T-helper 22 cell (primary cell): Measurements from ENCODE around the gene CR2.
A peak's percentile ranks its signal among the peaks of the same experiment; 100 is the strongest.
"Not testable (repeated sequence)": the region's sequence is repeated elsewhere in the genome, so short reads cannot be mapped to it uniquely, and the experiment has no call there.

Experiments
- DNase-seq: peaks from one replicate; pipeline ENCODE4 v3.0.0-alpha.2; 2020; ENCODE audit warnings: low read depth

The CR2 gene

DNA sequence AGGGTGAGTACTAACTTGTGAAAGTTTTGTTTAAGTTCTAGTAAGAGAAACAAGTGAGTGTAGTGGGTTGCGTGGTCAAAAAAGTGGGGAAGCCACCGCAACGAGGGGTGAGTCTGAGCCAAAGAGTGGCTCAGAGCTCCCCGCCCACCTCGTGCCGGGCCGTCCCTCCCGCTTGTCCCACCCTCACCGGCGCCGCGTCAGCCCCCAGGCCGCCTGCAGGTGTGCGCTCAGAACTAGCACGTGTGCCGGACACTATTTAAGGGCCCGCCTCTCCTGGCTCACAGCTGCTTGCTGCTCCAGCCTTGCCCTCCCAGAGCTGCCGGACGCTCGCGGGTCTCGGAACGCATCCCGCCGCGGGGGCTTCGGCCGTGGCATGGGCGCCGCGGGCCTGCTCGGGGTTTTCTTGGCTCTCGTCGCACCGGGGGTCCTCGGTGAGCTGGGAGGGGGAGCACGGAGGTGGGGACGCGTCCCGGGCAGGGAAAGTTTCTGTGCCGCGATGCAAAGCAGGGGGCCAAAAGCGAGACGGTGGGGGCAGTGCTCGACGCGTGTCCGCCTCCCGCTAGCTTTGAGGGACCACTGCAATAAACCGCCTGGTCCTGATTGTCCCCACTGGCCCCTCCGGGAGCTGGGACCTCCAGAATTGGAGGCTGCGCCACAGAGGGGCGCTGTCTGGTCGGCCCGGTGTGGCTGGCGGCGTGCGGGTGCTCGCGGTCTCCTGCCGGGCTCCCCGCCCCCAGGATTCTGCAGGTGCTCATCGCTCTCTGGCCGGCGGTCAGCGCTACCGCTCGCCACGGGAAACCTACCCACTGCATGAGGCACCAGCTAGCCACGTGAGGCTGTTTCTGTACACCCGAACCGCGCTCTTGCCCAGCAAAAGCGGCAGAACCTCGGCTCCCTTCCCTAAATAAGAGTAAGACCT lies at the start of gene CR2:
Gene CR2 (plus strand): TSS at position 283 of the 919 bp plus-strand sequence. CDS start 91 bp downstream, at position 374.
- peak; percentile 5 for DNase-seq

DNA sequence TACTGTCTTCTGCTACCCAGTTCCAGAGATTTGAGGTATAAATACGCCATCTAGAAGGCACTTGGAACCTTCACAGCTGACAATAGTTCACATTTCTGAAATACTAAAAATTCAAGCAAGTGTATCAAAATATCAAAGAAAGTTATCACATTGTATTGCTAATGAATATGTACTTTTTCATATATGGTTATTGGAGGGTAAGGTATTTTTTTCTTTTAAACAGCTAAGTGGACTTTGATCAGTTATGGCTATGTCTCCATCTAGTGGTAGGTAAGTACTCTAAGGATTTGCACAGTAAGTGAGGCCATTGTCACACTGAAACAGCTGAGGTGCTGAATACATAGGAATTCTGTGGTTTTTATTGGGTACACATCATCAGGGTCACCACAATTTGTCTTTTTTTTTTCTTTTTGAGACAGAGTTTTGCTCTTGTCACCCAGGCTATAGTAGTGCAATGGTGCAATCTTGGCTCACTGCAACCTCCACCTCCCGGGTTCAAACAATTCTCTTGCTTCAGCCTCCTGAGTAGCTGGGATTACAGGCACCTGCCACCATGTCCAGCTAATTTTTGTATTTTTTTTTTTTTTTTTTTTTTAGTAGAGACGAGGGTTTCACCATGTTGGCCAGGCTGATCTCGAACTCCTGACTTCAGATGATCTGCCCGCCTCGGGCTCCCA lies 49.1 kb upstream of the CR2 start:
- DNase-seq: no peak

DNA sequence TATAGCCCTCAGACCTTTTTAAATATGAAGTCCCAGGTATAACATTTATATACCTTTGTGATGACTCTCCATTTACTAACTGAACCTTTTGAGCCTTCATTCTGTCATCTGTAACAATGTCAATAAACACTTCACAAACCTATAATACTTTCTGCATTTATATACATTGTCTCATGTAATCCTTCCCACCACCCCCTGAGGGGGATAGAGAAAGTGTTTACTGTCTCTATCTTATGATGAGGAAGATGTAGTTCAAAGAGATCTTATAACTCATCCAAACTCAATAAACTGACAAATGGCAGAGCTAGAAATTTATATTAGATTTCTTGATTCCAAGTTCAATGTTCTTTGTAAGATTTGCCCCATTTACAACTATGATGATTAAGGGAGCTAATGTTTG lies 48.3 kb upstream of the CR2 start:
- DNase-seq: no peak

DNA sequence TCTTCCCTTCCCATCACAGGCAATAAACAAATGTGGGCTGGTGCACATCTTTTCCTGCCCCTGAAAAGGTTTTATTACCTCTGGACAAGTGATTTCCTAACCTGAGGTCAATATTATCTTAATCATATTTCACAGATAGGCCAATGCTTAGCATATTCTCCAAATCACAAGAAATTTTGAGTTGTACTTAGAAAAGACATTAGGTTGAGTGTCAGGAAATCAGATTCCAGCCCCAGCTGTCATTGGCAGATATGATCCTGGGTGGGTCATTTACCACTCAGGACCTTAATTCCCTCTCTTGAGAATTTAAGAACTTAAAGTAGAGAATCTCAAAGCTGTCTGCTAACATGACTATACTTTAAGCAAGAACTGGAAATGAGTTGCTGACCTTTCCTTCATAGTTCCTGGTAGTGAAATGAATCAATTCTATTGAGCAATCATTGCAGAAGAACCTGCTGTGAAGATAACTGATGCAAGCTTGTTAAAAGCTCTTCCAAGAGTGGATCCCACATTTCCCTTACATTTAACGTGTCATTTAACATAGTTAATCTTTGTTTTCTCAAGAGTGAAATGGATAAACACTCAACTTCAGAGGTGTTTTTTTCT lies 46.4 kb upstream of the CR2 start:
- DNase-seq: no peak

DNA sequence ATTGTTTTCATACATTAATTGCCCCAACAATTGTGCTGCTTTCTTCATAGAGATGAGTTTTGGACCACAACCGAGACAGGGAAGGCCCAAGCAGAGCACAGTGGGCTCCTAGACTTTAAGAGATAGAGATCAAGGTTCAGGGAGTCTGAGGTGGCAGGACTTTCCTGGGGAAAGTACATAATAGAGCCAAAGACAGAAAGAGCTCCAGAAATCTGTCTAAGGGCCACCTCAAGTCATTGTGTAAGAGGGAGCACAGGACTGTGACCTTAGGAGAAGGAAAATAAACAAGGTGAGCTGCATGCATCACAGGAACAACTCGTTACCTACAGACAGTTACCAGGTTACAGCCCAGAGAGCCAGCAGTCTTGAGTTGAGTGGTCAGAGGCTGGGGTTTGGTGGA lies 41.3 kb upstream of the CR2 start:
- no peak for DNase-seq

DNA sequence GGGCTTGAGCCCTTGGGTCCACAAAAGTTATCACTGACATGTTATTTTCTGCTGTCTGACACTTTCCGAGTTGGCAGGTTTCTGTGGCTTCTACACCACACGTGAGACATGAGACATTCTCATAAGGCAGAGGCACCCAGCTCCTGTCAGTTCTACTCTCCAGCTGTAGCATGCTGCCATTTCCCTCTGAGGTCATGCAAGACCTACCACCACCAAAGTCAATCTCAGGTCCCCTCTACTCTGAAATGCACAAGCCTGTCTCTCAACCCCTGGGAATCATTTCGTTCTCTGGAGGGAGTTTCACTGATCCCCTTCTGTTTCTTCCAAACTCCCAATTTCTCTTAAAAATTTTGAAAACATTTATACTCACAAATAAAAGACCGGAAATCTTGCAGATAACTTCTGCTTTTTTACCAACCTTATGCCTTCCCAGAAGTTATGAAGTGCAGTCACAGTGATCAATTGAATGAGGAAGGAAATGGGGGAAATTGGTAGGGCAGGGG lies 39.5 kb upstream of the CR2 start:
- DNase-seq: no peak

DNA sequence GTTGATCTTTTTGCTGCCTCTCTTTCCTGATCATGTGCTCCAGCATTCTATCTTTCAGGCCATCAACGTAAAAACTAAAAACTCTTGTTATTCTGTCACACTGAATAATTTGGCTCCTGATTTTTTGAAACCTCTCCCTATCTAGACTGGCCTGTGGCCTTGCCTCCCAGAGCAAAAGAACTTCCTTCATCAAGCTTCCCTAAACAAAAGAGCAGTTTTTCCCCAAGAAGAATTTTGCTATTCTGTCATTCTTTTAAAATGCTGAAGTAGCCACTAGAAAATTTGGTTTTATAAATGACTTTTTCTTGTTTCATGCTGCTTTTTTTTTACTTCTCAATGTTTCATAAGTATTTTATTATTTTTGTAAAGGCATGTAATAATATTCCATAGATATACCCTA lies 37.1 kb upstream of the CR2 start:
- DNase-seq: no peak

DNA sequence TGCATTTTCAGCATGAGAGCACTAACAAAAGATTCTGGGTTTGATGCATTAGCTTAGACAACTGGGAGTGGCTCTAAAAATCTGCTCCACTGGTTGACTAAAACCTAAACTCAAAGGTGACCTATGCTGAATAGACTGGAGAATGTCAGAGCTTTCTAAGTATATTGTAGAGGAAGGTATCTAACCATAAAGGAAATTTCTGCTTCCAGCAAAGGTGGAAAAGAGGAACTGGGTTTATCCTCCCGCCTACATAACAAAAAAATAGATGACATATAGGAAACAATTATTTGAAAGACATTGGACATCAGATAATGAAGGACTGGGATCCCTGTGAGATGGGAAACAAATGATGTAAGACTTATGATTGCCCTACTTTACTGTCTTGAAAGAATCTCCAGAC lies 35.8 kb upstream of the CR2 start:
- no peak for DNase-seq

DNA sequence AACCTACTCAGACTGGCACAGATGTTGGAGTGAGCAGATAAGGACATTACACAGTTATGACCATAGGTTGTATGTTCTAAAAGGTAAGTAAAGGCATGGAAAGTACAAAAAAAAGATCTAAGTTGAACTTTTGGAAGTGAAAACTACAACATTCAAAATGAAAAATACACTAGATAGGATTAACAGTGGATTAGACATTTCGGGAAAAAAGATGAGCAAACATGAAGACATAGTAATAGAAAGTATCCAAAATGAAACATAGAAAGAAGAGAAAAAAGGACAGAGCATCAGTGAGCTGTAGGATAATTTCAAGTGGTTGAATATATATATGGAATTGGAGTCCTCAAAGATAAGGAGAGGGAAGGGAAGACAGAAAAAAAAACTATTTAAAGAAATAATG lies 34.0 kb upstream of the CR2 start:
- DNase-seq: no peak

DNA sequence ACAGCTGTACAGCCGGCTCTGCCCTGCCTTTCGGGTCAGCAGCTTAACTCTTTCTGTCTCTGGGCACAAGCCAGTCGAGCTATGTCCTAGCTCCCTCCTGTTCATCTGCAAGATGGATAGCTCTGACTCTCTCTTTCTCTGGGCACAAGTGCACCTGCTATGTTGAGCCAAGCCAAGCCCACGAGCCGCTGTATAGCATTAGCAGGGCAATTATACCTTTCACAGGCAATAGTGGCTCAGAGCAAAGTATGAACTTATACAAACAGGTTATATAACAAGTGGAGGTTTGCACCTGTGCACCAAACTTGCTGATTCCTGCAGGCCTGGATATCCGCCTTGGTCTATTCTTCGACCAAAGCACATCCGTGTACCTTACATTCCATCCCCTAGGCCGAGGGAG lies 33.0 kb upstream of the CR2 start:
- no peak for DNase-seq

DNA sequence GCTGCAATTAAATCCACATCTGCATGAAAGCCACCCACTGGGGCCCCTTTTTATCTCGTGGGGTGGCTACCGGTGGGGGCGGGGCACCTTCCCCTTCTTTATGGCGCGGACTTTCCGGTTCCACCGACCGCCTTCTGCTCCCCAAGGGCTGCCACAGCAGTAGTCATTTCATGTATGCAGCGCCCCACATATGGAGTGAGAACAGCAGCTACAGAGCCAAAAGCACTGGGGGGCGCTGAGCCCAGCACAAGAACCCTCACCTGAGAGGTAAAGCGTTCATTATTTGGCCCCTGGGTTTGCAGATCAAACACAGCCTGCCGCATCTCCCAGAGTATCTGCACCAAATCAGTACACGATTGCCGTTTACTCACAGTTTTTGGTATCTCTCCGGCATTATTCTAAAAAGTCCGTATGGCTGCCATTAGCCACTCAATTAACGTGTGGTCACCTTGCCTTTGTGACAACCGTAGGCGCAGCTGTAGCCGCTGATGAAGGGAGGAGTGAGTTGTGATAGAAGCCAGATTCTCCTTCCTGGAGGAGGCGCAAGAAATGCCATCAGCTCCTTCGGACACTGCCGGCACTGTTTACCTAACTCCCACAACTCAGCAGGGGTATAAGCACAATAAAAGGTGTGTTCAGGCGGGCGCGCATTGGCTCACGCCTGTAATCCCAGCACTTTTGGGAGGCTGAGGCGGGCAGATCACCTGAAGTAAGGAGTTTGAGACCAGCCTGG lies 30.4 kb upstream of the CR2 start:
- DNase-seq: no peak

DNA sequence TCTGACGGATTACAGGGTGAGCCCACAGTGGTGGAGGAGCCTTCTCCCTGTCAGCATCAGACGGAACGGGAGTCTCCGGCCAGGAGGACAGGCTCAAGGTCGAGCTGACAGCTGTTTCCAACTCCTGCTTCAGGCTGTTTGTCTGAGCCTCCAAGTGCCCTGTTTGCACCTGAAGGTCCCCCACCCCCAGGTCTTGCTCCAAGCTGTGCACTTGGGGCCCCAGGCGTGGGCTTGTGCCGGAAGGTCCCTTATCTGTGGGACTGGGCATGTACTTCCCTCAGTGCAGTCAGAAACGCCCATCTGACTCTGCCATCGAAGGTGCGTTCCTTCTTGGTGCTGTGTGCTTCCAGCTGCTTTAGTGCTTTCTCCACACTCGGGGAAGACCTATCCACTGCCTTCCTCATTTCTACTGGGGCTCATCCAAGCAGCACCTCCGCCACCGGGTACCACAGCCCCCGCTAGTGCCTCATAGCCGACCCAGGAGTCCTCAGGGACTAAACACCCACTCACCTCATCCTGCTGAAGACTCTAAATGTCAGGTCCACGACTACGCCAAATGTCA lies 29.5 kb upstream of the CR2 start:
- DNase-seq: no peak

DNA sequence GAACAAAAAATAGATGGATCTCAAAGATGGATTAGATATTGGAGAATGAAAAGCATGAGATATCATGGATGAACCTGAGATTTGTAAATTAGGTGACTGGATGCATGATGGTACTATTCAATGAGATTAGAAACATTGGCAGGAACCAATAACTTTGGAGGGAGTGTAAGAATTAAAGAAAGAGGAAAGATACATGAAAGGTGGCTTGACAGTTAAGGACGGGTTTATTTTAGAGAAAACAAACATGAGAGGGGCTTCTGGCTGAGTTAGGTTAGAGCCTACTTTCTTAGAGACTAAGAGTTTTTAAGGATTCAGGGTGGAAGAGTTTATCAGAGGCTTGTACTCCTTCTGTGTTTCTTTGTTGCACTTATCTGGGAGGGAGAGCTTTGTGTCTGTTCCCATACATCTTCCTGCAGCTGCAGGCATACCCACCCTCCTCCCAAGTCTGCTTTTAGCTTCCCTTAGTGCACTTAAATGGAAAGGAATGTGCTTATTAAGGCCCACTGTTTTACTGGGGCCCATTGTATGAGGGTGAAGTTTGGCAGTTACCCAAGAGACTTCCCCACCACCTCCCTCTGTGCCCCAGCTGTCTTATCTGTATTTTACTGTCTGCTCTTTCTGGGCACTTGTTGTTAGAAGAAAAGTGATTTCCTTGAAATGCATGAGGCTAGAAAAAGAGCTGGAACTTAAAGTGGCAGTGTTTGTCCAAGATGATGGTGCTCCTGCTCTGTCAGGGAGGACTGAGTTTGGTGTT lies 26.1 kb upstream of the CR2 start:
- DNase-seq: no peak

DNA sequence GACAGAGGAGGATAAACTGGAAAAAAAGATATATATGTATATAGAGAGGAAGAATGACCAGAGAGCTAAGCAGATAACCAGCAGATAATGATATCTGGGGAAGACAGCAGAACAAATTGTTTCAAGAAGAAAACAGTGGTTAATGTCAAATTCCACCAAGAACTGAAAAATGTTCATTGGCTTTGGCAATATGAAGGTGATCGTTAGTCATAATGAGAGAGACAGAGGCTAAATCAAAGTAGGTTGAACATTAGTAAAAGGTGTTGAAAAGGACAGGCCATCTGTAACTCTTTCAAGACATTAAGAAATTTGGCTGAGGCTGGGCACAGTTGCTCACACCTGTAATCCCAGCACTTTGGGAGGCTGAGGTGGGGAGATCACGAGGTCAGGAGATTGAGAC lies 25.3 kb upstream of the CR2 start:
- no peak for DNase-seq

DNA sequence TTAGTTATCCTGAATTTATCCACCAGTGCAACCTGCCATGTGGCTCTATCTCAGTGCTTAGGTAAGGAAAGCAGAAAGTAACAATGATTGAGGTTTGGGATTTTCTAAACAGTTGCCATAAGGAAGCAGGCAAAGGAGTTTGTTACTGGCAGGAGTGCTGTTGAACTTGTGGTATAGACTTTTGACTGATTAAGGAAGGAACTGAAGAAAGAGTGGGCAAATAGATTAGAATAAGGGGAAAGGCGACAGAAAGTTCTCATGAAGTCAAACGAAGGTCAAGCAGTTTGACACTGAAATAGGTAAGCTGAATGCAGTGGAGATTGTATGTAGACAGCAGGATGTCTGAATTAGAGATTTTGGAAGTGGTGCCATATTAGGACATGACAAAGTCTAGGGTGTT lies 24.2 kb upstream of the CR2 start:
- DNase-seq: no peak

DNA sequence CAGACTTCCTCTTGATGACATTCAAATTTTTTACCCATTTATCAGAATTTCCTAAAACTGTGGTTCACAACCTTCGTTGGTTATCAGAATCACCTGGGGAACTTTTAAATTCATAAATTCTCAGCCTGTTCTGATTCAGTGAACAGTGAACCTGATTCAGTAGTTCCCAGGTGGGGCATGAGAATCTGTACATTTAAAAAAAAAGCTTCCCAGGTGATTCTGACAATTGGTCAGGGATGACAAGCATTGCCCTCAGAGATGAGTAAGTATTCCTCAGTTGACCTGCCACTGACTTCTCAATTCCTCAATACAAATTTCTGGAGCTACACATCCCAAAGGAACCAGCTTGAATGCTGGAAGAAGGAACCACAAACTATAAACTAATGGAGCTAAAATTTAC lies 23.5 kb upstream of the CR2 start:
- no peak for DNase-seq

DNA sequence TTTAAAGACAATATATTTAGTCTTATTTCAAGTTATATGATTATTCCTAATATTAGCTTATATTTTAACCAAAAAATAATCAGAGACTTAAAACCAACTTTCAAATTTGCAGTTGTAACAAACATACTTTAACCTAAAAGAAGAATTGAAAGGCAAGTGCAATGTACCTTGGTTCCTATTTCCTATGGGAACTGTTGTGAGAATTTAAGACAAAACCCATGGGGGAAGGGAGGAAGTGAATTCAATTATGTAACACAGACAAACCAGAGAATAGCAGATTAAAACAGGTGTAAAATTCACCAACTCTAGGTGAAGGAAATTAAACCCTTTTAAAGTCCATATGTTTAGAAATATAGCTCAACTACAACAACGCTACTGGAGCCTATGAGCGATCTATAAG lies 22.6 kb upstream of the CR2 start:
- no peak for DNase-seq

DNA sequence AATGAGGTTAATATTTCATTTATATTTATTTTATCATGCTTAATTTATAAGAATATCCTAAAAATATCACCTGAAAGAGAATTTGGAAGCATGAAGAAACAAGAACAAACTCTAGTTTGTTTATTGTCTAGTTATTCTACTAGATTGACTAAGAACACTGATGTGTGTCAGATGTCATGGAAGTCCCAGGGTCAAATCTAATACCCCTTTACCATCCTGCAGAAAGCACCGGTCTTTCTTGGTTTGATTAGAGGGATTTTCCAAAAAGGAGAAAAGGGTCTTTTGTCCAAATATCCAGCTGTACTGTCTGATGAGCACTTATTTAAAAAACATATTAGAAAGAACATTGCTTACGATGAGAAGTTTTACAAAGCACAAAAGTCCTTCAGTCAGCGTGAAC lies 20.7 kb upstream of the CR2 start:
- DNase-seq: no peak

DNA sequence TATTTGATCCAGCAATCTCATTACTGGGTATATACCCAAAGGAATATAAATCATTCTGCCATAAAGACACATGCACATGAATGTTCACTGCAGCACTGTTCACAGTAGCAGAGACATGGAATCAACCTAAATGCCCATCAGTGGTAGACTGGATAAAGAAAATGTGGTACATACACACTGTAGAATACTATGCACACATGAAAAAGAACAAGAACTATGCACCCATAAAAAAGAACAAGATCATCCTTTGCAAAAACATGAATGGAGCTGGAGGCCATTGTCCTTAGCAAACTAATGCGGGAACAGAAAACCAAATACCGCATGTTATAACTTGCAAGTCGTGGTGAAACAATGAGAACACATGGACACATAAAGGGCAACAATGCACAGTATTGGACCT lies 17.4 kb upstream of the CR2 start:
- DNase-seq: not testable (repeated sequence)

DNA sequence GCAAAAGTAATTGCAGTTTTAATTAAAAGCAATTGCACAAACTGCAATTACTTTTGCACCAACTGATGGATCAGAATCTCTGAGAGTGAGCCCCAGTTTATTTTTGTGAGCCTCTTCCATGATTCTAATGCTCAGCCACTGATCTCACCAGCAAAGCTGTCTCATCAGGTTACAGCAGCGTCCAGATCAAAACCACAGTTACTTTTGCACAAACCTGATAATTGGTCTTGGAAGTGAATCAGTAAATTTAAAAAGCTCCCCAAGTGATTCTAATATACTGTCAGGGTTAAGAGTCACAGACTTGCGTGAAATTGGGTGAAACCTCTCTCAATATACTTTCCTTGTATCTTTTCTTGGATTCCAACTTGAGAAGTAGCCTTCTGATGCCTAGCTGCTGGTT lies 13.5 kb upstream of the CR2 start:
- DNase-seq: no peak

DNA sequence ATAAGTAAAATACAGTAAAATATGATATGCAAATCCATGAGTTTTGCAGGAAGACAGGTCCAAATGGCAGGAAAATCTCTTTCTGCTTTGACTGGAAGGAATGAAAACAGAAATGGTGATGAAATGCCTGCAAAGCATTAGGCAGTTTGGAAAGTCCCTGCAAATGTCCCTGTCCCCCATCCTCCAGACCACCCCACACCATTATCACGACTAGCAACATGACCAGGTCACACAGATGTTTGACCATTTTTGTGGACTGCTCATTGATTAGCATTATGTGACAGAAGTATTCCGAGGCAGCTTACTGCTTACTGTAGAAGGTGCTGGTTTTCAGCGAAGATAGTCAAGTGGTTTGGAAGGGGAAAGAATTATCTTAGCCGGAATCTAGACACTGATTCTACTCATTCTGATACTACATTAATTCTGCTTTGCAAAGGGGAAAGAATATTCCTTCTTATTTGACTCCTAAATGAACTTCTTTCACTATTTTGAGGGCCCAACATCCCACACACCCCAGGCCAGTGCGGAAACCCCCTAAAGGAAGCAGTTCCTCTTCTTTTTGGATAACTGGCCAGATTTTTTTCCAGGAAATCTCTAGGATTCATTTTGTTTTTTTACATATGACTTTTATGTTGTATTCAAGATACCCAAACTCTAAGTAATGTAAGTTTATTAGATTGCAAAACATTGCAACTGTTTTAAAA lies 9.5 kb upstream of the CR2 start:
- no peak for DNase-seq
